GM21515 (cell line): Measurements from ENCODE around the gene AHI1.

ENCODE experiments used
- ATAC-seq: cut with Tn5 transposase; IDR thresholded peaks from one replicate; pipeline ENCODE4 v1.9.1; 2021; ENCODE audit not compliant: unreplicated experiment

Gene AHI1

DNA sequence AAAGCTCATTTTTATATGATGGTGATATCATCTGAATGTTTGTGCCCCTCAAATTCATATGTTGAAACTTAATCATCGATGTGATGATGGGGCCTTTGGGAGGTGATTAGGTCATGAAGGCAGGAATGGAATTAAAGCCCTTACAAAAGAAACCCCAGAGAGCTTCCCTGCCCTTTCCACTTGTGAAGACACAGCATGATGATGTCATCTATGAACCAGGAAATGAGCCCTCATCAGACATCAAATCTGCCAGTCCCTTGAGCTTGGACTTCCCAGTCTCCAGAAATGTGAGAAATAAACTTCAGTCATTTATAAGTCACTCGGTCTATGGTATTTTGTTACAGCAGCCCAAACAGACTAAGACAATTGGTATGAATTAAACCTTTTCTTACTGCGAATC lies 163.4 kb downstream of the AHI1 start:
- no peak for ATAC-seq

GRCh38 chr6:135331002-135331401 lies 166.5 kb downstream of the AHI1 start:
- peak; percentile 26 for ATAC-seq

- peak; percentile 86 for ATAC-seq
Observed at GRCh38 chr6:135329851-135330803, 167.4 kb downstream of the AHI1 start.

DNA sequence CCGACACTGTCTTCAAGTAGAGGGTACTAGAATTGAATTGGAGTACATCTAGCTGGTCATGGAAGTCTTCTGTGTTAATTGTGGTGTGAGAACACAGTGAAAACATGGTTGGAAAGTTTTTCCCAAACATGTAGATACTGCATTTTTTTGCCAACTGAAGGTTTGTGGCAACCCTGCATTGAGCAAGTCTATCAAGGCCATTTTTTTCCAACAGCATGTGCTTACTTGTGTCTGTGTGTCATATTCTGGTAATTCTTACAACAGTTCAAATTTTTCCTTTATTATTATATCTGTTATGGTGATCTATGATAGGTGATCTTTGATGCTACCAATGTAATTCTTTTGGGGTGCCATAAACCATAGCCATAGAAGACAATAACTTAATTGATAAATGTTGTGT lies 169.4 kb downstream of the AHI1 start:
- no peak for ATAC-seq

DNA sequence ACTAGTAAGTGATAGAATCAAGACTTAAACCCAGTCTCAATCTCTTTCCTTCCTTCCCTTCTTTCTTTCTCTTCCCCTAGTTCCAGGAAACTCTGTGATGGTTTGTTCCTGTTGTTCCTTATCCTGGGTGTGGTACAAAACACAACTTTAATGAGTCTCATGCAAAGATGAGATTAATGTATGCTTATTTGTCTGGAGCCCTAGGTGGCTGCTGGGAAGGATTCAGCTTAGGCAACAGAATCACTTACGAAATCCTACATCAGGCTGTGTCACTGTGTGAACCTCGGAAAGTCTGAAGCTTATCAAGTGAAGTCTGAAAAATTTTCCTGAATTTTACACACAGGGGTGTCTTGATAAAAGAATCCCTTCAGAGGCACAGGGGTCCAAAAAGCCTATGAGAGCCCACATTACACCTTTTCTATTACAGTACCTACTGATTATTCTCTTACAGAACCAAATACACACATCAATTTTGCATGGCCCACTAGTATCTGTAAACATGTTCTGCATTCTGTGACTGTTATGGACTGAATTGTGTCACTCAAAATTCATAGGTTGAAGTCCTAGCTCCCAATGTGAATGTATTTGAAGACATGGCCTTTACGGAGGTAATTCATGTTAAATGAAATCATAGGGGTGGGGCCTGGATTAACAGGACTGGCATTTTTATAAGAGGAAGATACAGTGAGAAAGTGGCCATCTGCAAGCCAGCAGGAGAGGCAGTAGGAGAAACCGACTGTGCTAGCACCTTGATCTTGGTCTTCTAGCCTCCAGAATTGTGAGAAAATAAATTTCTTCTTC lies 171.7 kb downstream of the AHI1 start:
- ATAC-seq: no peak

- ATAC-seq: no peak
Observed at GRCh38 chr6:135324531-135324930, 173.0 kb downstream of the AHI1 start.

DNA sequence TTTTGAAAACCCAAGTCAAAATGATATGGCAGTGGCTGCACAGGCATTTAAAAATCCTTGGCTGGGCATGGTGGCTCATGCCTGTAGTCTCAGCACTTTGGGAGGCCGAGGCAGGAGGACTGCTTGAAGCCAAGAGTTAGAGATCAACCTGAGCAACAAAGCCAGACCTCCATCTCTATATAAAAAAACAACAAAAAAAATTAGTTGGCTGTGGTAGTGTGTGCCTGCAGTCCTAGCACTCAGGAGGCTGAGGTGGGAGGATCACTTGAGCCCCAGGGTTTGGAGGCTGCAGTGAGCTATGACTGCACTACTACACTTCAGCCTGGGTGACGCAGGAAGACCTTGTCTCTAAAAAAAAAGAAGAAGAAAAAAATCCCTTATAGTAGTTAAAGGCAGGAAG lies 173.6 kb downstream of the AHI1 start:
- ATAC-seq: no peak

DNA sequence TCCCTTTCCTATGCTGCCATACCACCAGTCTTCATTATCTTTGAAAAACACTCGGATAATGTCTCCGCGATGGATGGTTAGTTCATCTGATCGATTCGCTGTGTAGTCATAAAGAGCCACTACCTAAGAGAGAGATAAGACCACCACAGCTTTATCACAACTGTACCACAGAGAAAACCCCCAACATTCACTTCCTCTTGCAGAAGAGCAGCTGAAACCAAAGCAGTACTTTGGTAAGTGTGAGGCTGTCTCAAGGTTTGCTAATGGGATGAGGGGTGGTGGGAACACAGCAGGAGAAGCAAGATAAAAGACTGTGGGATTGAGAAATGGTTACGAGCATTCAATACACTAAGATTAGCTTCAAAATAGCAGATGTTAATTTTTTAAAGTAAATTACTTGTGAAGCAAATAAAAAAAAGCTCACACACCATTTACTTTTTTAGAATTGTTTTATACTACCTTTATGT lies 174.3 kb downstream of the AHI1 start:
- ATAC-seq: peak; percentile 96

DNA sequence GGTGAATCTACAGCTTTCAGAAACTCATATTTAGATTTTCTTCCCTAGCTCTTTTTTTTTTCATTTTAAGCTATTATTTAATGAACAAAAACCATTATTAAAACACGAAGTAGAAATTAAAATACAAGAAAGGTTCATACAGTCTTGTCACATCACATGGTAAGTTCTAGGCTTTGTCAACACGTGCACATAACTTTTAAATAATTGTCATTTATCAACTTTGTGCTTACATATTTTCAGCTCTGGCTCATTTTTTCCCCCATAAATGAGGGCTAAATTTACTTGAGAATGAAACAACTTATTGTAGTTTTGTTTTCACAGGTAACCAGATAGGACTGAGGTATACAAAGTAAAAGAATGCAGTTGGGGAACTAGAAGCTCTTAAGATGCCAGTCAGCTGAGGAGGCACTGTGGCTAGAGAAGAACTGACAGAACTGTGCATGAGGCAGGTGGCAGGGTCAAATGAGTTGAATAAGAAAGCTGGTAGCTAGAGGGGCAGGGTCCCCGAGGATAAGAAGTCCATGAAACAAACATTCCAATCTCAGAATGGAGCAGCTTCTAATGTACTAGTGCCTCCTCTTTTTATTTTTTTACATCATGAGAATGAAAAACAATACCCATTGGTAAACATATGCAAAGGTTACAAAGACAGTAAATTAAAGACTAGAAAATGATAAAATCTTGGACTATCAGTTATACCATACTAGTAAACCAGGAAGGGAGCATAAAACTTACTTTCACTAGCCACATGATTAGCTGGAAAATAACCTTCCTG lies 174.9 kb downstream of the AHI1 start:
- peak; percentile 52 for ATAC-seq

DNA sequence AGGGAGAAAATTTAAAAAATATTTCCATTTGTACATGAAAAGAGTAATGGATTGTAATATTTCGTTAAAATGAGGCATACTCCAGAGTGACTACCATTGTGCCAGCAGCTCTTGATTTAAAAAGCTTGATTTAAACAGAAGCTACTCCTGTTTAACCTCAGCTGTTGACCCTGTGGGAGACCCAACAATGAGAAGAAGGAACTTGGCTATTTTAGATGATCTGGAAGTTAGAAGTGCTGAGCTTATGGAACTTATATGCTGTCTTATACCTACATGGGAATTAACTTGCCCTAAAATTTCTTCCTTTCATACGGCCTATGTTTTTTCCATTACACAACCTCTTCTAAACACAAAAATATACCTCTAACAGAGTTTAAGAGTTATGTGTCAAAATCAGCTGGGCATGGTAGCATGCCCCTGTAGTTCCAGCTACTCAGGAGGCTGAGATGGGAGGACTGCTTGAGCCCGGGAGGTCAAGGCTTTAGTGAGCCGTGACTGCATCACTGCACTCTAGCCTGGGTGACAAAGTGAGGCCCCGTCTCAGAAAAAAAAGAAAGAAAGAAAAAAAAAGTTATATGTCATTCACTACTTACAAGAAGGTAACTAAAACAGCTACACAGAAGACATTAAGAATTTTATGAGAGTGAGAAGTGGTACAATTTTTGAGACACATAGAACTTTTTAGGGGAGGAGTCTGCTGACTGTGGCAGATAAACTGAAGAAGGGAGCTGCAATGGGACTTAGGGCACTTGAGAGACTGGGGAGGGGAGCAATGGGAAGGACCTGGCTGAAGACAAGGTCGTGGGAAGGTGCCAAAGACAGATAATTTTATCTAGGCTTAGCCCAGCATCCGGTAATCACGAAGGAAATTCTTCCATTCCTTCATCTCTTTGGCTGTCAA lies 176.6 kb downstream of the AHI1 start:
- no peak for ATAC-seq

DNA sequence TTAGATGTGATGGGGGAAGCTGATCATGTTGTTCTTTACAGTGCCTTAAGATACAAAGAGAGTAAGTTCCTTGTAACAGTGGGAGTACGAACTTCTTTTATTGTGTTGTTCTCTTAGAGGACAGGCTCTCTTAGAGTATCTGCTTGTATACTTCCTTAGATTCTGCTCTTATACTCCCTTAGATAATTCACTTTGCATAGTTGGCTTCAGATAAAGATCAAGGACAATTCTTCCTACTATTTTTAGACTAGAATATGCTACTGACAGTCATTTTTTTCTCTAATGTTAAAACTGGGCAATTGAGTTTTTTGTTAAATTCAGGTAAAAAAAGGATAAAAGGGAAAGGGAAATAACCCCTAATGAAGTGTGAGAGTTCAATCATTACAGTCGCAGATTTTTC lies 177.7 kb downstream of the AHI1 start:
- ATAC-seq: no peak

GRCh38 chr6:135318738-135319469 lies 178.6 kb downstream of the AHI1 start:
- ATAC-seq: no peak

DNA sequence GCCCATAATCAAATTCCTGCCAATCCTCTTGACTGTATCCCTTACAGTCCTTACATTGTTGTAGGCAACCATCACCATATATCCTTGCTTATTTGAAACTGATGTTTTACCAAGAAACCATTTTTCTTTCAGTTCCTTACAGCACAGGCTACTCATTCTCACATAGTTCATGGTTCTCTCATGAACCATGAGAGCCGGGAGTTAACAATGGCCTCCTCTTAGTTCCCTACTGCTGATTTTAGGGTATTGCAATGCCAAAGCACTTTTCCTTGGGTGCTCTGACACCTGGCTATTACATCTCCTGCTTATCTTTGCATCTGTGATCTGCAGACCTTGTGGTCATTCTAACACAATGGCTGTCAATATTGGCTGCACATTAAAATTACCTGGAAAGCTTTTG lies 183.0 kb downstream of the AHI1 start:
- ATAC-seq: peak; percentile 52

- ATAC-seq: no peak
Observed at GRCh38 chr6:135311446-135312200, 185.9 kb downstream of the AHI1 start.

DNA sequence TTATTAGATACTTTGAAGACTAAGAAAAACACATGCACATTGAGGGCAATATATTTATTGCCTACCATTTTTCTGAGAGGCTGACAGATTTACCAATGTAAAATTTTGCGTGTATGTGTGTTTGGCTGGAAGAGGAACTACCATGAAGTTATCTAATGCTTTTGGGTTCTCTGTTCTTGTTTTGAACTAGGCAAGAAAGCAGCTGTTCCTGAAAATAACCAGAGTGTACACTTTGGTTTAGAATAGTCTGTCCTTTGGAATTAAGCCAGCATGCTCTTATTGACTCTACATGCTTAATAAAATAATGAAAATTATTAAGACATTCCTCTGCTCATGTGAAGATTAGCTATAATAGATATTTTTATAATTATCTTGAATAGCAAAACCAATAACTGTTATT lies 187.2 kb downstream of the AHI1 start:
- ATAC-seq: no peak

GRCh38 chr6:135306740-135307420 lies 190.7 kb downstream of the AHI1 start:
- ATAC-seq: no peak

- no peak for ATAC-seq
Observed at GRCh38 chr6:135306166-135306565, 191.4 kb downstream of the AHI1 start.

DNA sequence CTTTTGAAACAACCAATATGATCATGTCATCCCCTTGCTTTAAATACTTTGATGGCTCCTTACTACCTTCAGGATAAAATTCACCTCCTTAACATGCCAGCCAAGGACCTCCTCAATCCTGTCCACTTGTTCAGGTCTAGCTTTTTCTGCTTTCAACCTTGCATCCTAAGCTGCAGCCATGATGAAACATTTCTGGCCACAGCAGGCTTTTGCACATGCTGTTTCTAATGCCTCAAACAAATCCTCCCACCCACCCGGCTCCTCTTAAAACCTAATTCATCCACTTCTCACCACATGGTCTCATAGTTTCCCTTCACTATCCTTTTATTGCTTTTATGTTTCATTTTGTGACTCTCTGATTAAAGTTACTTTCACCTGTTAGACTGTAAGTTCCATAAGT lies 191.9 kb downstream of the AHI1 start:
- no peak for ATAC-seq
